GM04503 (cell line): Measurements from ENCODE around the gene STARD8.

ENCODE experiments used
- DNase-seq: peaks from one replicate; pipeline ENCODE4 v3.0.0-alpha.2; 2012; ENCODE audit warnings: low read depth

Gene STARD8

GRCh38 chrX:68691921-68692320 lies 44.5 kb downstream of the STARD8 start:
- DNase-seq = no peak

GRCh38 chrX:68692651-68693050 lies 45.2 kb downstream of the STARD8 start:
- no peak for DNase-seq

- no peak for DNase-seq
Observed at GRCh38 chrX:68693481-68694434, 46.3 kb downstream of the STARD8 start.

- DNase-seq = no peak
Observed at GRCh38 chrX:68694435-68695205, 47.2 kb downstream of the STARD8 start.

GRCh38 chrX:68695206-68695845 lies 47.9 kb downstream of the STARD8 start:
- no peak for DNase-seq

GRCh38 chrX:68696267-68696990 lies 49.0 kb downstream of the STARD8 start:
- DNase-seq = no peak

GRCh38 chrX:68697036-68697435 lies 49.6 kb downstream of the STARD8 start:
- DNase-seq = no peak

GRCh38 chrX:68697465-68698125 lies 50.1 kb downstream of the STARD8 start:
- no peak for DNase-seq

- no peak for DNase-seq
Observed at GRCh38 chrX:68698942-68699341, 51.5 kb downstream of the STARD8 start.

GRCh38 chrX:68699960-68700746 lies 52.7 kb downstream of the STARD8 start:
- DNase-seq = no peak

GRCh38 chrX:68703369-68703768 lies 55.9 kb downstream of the STARD8 start:
- no peak for DNase-seq

- no peak for DNase-seq
Observed at GRCh38 chrX:68703846-68704245, 56.4 kb downstream of the STARD8 start.

- DNase-seq = no peak
Observed at GRCh38 chrX:68705986-68706385, 58.5 kb downstream of the STARD8 start.

- no peak for DNase-seq
Observed at GRCh38 chrX:68708503-68709290, 61.2 kb downstream of the STARD8 start.

GRCh38 chrX:68710870-68711576 lies 63.6 kb downstream of the STARD8 start:
- DNase-seq = no peak

GRCh38 chrX:68711845-68712244 lies 64.4 kb downstream of the STARD8 start:
- no peak for DNase-seq

GRCh38 chrX:68714856-68715255 lies 67.4 kb downstream of the STARD8 start:
- DNase-seq = no peak

GRCh38 chrX:68717196-68717595 lies 69.7 kb downstream of the STARD8 start:
- no peak for DNase-seq
